Astrocyte (in vitro differentiated cells and primary cell): ENCODE data around the gene VEGFA.

Experiments used
- EZH2 ChIP-seq: IDR thresholded peaks from 2 replicates; pipeline ENCODE4 v1.6.1; 2012; ENCODE audit warnings: mild to moderate bottlenecking, low read length, inconsistent platforms; ENCODE audit not compliant: insufficient read depth
- TF ChIP-seq, protein P1 (sequence below): IDR thresholded peaks from 2 replicates; pipeline ENCODE4 v1.5.1; 2011; ENCODE audit warnings: low read depth, mild to moderate bottlenecking, inconsistent platforms, low read length, moderate library complexity; ENCODE audit not compliant: insufficient read depth

DNA sequence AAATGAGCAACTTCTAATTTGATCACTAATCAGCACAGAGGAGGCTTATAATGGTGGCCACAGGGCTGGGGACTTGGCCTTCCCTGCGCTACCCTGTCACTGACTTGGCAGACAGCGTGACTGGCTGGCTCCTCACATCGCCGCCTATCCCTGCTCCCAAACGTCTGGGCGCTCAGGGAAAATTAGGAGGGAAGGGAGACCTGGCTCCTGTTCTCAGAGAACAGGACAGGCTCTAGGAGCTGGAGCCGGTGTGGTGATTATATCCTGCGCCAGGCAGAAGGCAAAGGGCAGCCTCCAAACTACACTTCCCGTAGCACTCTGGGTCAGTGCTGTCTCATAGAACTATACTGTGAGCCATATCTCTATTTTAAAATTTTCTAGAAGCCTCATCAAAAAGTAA is 53.4 kb downstream of the VEGFA start:
- TF ChIP-seq, protein P1, sequence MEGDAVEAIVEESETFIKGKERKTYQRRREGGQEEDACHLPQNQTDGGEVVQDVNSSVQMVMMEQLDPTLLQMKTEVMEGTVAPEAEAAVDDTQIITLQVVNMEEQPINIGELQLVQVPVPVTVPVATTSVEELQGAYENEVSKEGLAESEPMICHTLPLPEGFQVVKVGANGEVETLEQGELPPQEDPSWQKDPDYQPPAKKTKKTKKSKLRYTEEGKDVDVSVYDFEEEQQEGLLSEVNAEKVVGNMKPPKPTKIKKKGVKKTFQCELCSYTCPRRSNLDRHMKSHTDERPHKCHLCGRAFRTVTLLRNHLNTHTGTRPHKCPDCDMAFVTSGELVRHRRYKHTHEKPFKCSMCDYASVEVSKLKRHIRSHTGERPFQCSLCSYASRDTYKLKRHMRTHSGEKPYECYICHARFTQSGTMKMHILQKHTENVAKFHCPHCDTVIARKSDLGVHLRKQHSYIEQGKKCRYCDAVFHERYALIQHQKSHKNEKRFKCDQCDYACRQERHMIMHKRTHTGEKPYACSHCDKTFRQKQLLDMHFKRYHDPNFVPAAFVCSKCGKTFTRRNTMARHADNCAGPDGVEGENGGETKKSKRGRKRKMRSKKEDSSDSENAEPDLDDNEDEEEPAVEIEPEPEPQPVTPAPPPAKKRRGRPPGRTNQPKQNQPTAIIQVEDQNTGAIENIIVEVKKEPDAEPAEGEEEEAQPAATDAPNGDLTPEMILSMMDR: no peak
- TF ChIP-seq EZH2: no peak
